Limb (tissue), 2 donors: ENCODE results near the gene DCC.

Source experiments
- DNase-seq, 2 donors: peaks; one replicate each; pipeline ENCODE4 v3.0.0-alpha.2; 2016; ENCODE audit errors: extremely low spot score in 2 of 2

DCC gene

GRCh38 chr18:53004798-53005197 is 664.8 kb downstream of the DCC start:
- no peak for DNase-seq

GRCh38 chr18:53018791-53019190 is 678.8 kb downstream of the DCC start:
- peak in 1 of 2 donors; percentile 13 for DNase-seq

GRCh38 chr18:53025247-53025646 is 685.2 kb downstream of the DCC start:
- no peak for DNase-seq

- no peak for DNase-seq
These were observed 688.6 kb downstream of the DCC start for GRCh38 chr18:53028565-53028964.

GRCh38 chr18:53033128-53033527 is 693.1 kb downstream of the DCC start:
- no peak for DNase-seq

GRCh38 chr18:53038608-53039007 is 698.6 kb downstream of the DCC start:
- no peak for DNase-seq

- no peak for DNase-seq
These were observed 700.3 kb downstream of the DCC start for GRCh38 chr18:53040286-53040685.

GRCh38 chr18:53056064-53056463 is 716.1 kb downstream of the DCC start:
- DNase-seq, result no peak

GRCh38 chr18:53070788-53071187 is 730.8 kb downstream of the DCC start:
- peak in 1 of 2 donors; percentile 20 for DNase-seq

GRCh38 chr18:53080687-53081086 is 740.7 kb downstream of the DCC start:
- DNase-seq, result no peak

GRCh38 chr18:53093636-53094035 is 753.6 kb downstream of the DCC start:
- no peak for DNase-seq

- DNase-seq, result no peak
These were observed 761.6 kb downstream of the DCC start for GRCh38 chr18:53101536-53102105.

- DNase-seq, result no peak
These were observed 774.4 kb downstream of the DCC start for GRCh38 chr18:53114441-53114840.

GRCh38 chr18:53115876-53116585 is 776.0 kb downstream of the DCC start:
- no peak for DNase-seq

- no peak for DNase-seq
These were observed 777.9 kb downstream of the DCC start for GRCh38 chr18:53117851-53118250.

- no peak for DNase-seq
These were observed 786.2 kb downstream of the DCC start for GRCh38 chr18:53126210-53126609.

- DNase-seq, result no peak
These were observed 791.0 kb downstream of the DCC start for GRCh38 chr18:53131001-53131400.

- DNase-seq, result no peak
These were observed 794.7 kb downstream of the DCC start for GRCh38 chr18:53134711-53135110.

GRCh38 chr18:53135654-53136053 is 795.7 kb downstream of the DCC start:
- no peak for DNase-seq

GRCh38 chr18:53139746-53140500 is 799.9 kb downstream of the DCC start:
- no peak for DNase-seq

- no peak for DNase-seq
These were observed 802.0 kb downstream of the DCC start for GRCh38 chr18:53142005-53142404.

GRCh38 chr18:53147472-53147871 is 807.5 kb downstream of the DCC start:
- DNase-seq, result no peak

GRCh38 chr18:53148123-53148522 is 808.1 kb downstream of the DCC start:
- DNase-seq, result peak in 1 of 2 donors; percentile 32
